GM19467 (cell line): Measurements from ENCODE around the gene TMEM191B.
A peak's percentile ranks its signal among the peaks of the same experiment; 100 is the strongest.
"Not testable (repeated sequence)": the region's sequence is repeated elsewhere in the genome, so short reads cannot be mapped to it uniquely, and the experiment has no call there.

ENCODE experiments used
- ATAC-seq: cut with Tn5 transposase; IDR thresholded peaks from one replicate; pipeline ENCODE4 v1.9.1; 2021; ENCODE audit warnings: mild to moderate bottlenecking, moderate library complexity; ENCODE audit not compliant: unreplicated experiment

The TMEM191B gene

DNA sequence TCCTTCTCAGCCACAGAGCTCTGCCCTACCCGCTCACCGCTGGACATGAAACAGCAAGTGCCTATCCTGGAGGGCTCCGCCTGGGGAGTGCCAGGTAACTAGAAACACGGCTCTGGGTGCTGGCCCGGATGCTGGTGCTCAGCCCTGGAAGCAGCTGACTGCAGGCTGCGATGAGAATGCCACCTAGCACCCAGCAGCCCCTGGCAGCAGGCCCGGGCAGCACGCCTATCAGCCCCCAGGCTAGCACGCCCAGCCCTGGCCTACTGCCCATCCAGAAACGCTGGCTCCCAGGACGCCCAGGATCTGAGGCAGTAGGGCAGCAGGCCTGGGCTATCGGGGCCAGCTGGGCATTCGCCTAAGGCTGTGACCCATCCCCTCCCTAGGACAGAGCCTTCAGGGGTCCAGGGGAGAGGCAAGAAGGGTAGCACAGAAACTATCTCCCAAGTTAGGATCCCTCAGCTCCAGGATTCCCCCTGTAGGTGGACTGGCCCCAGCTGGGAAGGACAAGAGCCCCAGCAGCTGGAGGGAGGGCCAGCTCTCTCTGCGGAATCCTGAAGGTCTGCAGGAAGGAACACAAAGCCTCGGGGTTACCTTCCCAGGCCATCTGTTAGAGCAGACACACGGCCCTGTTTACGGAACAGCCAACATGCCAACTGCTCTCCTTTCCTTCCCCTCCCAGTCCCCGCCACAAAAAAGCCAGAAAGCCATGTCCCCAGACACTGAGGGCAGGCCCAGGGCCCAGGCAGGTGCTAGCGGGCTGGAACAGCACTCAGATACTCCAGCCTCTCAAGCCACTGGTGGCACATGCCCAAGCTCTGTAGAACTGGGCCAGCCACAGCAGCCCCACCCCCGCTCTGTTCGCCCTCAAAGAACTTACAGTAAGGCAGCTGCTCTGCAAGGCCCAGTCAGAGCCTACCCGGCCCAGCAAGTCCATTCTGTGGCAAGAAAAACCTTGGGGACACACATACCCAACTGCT lies 27.0 kb downstream of the TMEM191B start:
- ATAC-seq = not testable (repeated sequence)

DNA sequence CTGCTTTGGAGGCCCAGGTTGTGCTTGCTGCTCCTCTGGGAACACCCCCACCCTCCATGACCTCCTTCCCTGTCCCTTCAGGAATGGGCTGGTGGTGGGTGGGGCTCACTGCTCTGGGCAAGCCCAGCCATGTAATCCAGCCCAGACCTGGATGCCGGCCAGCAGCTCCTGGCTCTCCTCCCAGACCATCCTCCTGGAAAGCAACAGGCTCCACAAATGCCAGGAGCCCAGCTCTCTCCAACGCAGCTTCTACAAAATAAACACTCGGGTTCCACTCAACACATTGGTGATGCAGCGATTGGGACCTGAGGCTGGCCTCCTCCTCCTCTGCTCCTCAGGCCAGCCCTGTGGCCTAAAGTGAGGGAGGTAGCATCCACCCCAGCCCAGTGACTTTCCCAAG lies 30.9 kb downstream of the TMEM191B start:
- not testable (repeated sequence) for ATAC-seq

DNA sequence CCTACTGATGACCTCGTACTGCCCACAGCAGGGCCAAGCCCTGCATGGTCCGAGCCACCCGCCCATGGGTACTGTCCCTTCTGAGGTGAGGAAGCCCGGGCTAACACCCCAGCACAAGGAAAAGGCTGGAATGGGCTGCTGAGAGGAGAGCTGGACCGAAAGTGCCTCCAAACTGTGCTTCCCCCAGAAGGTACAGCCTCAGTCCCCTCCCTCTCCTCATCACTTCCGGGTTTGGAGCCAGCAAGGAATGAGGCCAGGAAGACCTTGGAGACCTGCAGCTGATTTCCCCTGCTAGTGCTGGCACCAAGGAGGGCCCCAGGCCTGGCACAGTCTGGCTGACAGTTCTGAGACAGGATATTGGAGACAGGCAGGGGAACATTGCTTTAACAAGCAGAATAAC lies 31.3 kb downstream of the TMEM191B start:
- not testable (repeated sequence) for ATAC-seq

DNA sequence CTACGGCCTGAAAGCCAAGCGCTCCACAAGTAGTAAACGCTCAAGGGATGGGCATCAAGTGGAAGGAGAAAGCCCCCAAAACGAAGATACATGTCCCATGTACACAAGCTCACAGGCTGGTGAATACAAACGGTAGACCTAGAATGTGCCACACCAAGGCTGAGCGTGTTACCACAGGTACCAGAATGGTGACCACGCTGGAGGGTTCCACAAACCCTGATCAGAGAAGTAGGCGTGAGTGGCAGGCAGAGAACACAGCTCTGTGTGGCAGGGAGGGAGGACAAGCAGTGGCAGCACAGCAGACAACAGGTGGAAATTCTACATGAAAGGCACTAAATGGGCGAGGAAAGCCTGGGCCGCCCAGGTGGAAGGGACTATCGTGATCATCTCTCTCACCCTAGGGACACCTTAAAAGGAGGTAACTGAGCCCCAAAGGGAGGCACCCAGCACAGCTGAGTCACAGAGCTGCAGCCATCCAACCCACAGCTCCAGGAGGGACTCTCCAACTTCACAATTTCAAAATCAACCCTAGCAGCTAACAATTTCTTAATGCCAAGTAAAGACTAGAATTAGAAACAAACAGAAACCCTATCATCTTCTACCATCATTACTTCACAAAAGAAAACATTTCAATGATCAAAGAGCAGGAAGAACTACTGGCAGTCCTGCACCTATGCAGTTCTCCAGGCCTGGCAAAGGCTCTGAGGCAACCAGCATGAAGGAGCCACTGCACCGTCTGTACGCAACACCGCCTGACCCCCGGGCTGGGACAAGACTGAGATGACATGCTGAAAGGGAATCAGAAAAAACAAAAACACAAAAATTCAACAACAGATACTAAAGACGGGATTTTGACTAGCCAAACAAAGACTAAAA lies 32.7 kb downstream of the TMEM191B start:
- not testable (repeated sequence) for ATAC-seq

DNA sequence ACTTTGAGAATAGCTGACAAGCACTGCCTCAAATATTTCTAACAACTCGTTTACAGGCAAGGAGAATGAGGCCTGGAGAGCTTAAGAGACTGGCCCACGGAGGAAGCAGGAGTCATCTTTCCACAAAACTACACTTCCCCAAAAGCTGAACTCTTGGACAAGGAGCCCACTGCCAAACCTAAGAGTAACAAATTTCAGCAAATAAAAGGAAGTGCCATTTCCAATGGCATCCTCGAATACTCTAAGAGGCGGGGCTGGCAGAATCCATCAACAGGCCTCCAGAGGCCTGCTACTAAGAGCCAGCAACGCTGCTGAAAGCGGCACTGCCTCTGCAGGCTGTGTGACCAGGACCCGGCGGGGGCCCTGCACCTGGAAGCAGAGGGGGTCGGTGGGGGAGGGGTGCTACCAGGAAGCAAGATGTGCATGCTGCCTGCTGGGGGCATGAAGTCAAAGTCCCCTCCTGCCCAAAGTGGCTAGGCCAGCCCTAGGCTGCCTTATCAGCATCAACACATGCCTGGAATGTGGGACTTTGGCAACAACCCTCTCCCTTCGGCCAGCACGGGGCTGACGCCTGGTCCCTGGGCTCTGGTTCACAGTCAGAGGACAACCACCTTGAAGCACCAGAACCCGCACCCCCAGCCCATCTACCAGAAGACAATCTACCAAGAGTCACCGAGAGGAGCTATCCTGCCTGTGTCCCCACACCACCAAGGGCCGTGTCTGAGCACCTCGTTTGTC lies 43.1 kb downstream of the TMEM191B start:
- ATAC-seq = not testable (repeated sequence)

DNA sequence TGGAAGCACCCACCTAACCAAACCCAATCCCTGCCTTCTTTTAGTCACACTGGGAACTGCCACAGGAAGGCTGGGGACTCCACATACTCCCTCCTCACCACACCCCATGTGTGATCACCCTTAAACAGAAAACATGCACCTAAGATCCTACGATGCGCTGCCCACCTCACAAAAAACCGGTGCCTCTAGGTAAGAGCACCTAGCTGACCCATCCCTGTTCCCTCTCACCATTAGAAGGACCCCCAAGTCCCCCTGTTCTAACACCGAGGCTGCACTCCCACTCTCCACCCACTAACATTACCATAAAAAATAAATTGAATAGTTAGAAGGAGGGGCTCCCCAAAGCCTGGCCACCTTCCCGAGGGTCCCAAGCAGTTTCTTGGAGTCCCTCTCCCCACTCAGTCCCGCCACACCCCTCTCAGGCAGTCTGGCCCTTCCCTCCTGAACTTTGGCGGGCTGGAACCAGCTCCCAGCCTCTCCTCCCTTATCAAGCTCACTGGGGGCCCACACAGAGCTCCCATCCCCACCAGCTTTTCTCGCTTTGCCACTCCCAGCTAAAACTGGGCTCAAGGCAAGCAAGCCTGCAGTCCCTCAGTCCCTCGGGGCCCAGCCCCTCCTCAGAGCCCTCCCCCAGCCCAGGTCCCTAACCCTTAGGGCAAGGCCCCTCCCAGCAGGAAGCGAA lies 46.0 kb downstream of the TMEM191B start:
- ATAC-seq = not testable (repeated sequence)

DNA sequence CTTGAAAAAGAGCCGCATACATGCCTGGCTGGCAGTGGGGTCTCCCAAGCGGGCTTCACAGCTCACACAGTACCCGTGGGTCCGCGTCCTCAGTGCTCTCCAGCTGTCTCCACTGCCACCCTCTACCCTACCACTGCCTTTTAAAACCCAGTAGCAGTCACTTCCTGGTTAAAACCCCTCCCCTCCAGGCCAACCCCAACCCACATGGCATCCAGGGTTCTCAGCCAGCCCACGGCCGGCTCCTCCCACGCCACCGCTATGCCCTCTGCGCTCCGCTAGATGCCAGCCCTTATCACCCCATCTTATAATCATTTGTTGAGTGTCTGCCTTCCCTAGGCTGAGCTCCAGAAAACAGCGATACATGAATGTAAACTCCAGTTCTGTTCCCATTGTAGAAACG lies 47.0 kb downstream of the TMEM191B start:
- not testable (repeated sequence) for ATAC-seq

DNA sequence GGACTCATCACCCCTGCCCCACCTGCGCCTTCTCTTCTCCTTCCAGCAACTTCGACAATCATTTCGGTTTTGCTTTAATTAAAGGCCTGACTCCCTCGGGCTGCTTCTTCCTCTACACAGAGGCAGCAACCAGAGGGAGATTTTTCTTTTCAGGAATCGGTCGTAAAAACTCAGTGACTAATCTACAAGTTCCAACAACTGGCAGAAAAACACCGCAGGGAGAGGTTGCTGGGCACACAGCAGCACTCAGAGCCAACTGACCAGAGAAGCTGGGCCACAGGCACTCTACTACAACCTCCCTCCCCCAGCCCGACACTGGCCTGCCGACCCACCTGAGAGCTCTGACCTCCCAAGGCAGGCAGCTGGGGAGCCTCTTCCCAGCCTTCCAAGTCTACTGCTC lies 48.1 kb downstream of the TMEM191B start:
- ATAC-seq = not testable (repeated sequence)

DNA sequence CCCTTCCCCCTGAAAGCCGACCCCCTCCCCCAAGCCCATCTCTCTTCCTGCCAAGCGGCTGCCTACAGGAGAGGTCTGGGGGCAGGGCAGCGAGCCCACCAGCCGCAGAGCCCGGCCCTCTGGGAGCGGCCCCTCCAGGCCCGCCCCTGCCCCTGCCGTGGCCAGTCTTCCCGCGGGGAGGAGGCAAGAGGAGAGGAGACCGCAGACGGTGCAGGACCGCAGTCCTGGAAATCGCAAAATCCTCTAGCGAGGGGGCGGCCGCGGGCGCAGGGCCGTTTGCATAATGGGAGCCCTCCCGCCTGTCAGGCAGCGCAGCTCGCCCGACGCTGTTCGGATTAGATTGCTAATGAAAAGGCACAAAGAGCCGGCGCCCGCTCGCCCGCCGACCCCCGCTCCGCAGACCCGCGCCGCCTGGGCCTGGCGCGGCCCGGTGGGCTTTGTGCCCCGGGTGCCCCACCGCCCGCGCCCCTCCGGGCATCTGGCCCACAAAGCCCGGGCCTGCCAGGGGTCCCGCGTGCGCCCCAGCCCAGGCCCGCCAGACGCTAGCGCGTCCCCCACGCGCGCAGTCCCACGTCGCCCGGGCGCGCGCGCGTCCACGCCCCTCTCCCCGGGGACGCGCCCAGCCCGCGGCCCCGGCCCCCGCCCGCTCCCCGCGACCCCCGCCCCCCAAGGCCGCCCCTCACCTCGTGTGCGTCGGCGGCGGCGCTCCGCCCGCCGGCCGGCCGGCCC lies 49.7 kb downstream of the TMEM191B start:
- ATAC-seq = peak; percentile 32

DNA sequence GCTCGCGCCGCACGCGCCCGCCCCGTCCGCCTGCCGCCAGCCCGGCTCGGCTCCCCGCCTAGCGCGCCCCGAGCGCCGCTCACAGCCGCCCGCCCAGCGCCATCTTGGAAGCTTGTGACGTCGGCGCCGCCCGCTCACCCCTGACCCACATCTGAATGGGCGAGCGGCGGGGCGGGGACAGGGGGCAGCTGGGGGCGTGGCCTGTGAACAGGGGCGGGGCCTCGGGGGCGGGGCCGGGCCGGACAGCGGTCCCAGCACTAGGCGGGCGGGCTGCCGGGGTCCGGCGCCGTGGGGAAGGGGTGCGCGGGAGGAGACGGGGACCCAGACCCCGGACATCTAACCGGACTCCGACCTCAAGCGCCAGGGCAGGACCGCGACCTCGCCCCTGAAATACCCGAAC lies 50.2 kb downstream of the TMEM191B start:
- ATAC-seq = peak; percentile 82
